Fibroblast of lung (primary cell): ENCODE data around the gene DNAJB1. TPM values are rescaled to one million over a fixed set of nuclear protein-coding genes. Genes with fewer than 3 reads are reported as not detected.

Experiments used
- DNase-seq, 2 donors: peaks; one replicate each; pipeline versions ENCODE4 v3.0.0 to v3.0.0-alpha.2; 2010; ENCODE audit warnings: low read depth in 2 of 2
- H2AFZ ChIP-seq: 2 replicates; pipeline ENCODE4 v1.5.1; 2012; ENCODE audit warnings: low read length, control low read depth, inconsistent platforms
- H3K27ac ChIP-seq: 2 replicates; pipeline ENCODE4 v1.5.1; 2011; ENCODE audit warnings: low read length, control low read depth; ENCODE audit not compliant: insufficient read depth
- H3K27me3 ChIP-seq: 2 replicates; pipeline ENCODE4 v1.5.1; 2011; ENCODE audit warnings: mild to moderate bottlenecking, low read length; ENCODE audit not compliant: control insufficient read depth, insufficient read depth
- H3K36me3 ChIP-seq: 2 replicates; pipeline ENCODE4 v1.5.1; 2011; ENCODE audit warnings: low read length; ENCODE audit not compliant: control insufficient read depth, insufficient read depth
- H3K4me1 ChIP-seq: 2 replicates; pipeline ENCODE4 v1.5.1; 2011; ENCODE audit warnings: low read length; ENCODE audit not compliant: control insufficient read depth, insufficient read depth; ENCODE audit errors: extremely low read depth
- H3K4me2 ChIP-seq: 2 replicates; pipeline ENCODE4 v1.5.1; 2011; ENCODE audit warnings: low read length, control low read depth; ENCODE audit not compliant: insufficient read depth; ENCODE audit errors: extremely low read depth
- H3K4me3 ChIP-seq, 4 experiments: fragments of 200-600 bp in 1 of 4; sonication (generic) in 1 of 4; replicated peaks in 1 of 4; 2 replicates each; pipeline ENCODE4 v1.5.1; 2011 to 2016; ENCODE audit warnings: low read length in 4 of 4, low read depth in 3 of 4, mild to moderate bottlenecking in 3 of 4, control low read depth in 2 of 4, inconsistent platforms in 1 of 4, mixed read lengths in 1 of 4; ENCODE audit not compliant: insufficient read depth in 1 of 4; ENCODE audit errors: control extremely low read depth in 1 of 4
- H3K79me2 ChIP-seq: 2 replicates; pipeline ENCODE4 v1.5.1; 2012; ENCODE audit warnings: mild to moderate bottlenecking, low read length, inconsistent platforms; ENCODE audit not compliant: control insufficient read depth, insufficient read depth
- H3K9ac ChIP-seq: 2 replicates; pipeline ENCODE4 v1.5.1; 2011; ENCODE audit warnings: mild to moderate bottlenecking, low read length, control low read depth; ENCODE audit not compliant: insufficient read depth
- H3K9me3 ChIP-seq: 2 replicates; pipeline ENCODE4 v1.5.1; 2012; ENCODE audit warnings: low read depth, low read length; ENCODE audit not compliant: control insufficient read depth, insufficient read depth
- H4K20me1 ChIP-seq: 2 replicates; pipeline ENCODE4 v1.5.1; 2011; ENCODE audit warnings: low read length; ENCODE audit not compliant: control insufficient read depth, insufficient read depth; ENCODE audit errors: extremely low read depth
- CTCF ChIP-seq, 2 donors: IDR thresholded peaks in 1 of 2; conservative IDR thresholded peaks in 1 of 2; 1 replicate in 1 of 2; 2 replicates in 1 of 2; pipeline ENCODE4 v1.5.1; 2011 to 2012; ENCODE audit warnings: low read length in 2 of 2, control low read depth in 1 of 2, inconsistent platforms in 1 of 2, low read depth in 1 of 2, mild to moderate bottlenecking in 1 of 2
- EZH2 ChIP-seq: IDR thresholded peaks from 2 replicates; pipeline ENCODE4 v1.5.1; 2012; ENCODE audit warnings: low read length, control low read depth, mild to moderate bottlenecking; ENCODE audit errors: missing control alignments
- polyA plus RNA-seq, 2 donors: library from polyadenylated mRNA; depleted of rRNA in 1 of 2; stranded (reverse) in 1 of 2; unstranded in 1 of 2; fragments of >200 nt; gene quantifications; 2 replicates each; pipeline ENCODE4 v1.2.1, GENCODE V29; 2011 to 2012; ENCODE audit warnings: missing spikeins in 1 of 2
- total RNA-seq: library from RNA; depleted of rRNA; stranded (reverse); fragments of >200 nt; gene quantifications from 2 replicates; pipeline ENCODE4 v1.2.1, GENCODE V29; 2014

DNAJB1 gene
- total and polyA plus RNA-seq, 2 donors (not counting 1 experiment from before 2014, with no cell fraction given), result 87.3 to 87.7 TPM

GRCh38 chr19:14482172-14482941 is 35.8 kb downstream of the DNAJB1 start:
- no peak overlapping the region for H3K9ac ChIP-seq
- no peak overlapping the region for H3K27ac ChIP-seq
- TF ChIP-seq EZH2 (no peak), CTCF (conservative IDR thresholded peaks at IDR 0.05 in 1 of 2, IDR thresholded peaks at IDR 0.05 in 1 of 2; ENCODE audit: low read depth in 1 of 2, low read length in 2 of 2) (no peak)
- no peak overlapping the region for H3K4me3 ChIP-seq
- H3K79me2 ChIP-seq, result peaks cover 4% of the 10 kb centered on the region
- H3K9me3 ChIP-seq, result no peaks in the 10 kb centered on the region
- no peak for DNase-seq
- H2AFZ ChIP-seq, result no peak overlapping the region
- H3K4me1 ChIP-seq, result peaks cover 4% of the 10 kb centered on the region
- H3K27me3 ChIP-seq, result no peaks in the 10 kb centered on the region
- H4K20me1 ChIP-seq, result no peaks in the 10 kb centered on the region
- peaks cover 21% of the 10 kb centered on the region for H3K36me3 ChIP-seq
- H3K4me2 ChIP-seq, result no peak overlapping the region

DNA sequence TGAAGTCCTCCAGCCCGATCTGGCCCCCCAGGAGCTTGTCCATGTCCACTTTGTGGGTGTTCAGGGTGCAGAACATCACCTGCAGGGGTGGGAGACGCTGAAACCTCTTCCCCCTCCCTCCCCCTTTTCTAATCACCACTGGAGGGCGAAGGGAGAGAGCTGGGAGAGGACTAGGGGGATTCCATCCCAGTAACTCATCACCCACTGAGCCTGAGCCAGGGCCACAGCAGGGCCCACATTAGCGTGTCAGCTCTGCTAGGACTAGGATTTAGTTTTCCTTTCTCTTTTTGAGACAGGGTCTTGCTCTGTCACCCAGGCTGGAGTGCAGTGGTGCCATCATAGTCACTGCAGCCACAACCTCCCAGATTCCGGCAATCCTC is 37.5 kb downstream of the DNAJB1 start:
- H4K20me1 ChIP-seq, result no peaks in the 10 kb centered on the region
- no peak overlapping the region for H3K4me2 ChIP-seq
- H3K9me3 ChIP-seq, result no peaks in the 10 kb centered on the region
- TF ChIP-seq CTCF (conservative IDR thresholded peaks at IDR 0.05 in 1 of 2, IDR thresholded peaks at IDR 0.05 in 1 of 2; ENCODE audit: low read depth in 1 of 2, low read length in 2 of 2) (no peak), EZH2 (no peak)
- H3K4me3 ChIP-seq, result no peak overlapping the region
- peak overlapping the region; percentile 27 for H3K27ac ChIP-seq
- H3K36me3 ChIP-seq, result peaks cover 19% of the 10 kb centered on the region
- peaks cover 19% of the 10 kb centered on the region for H3K4me1 ChIP-seq
- no peak overlapping the region for H2AFZ ChIP-seq
- no peak overlapping the region for H3K9ac ChIP-seq
- H3K79me2 ChIP-seq, result no peaks in the 10 kb centered on the region
- DNase-seq, result peak; percentile 26 to 71
- H3K27me3 ChIP-seq, result no peaks in the 10 kb centered on the region

GRCh38 chr19:14479975-14480699 is 38.1 kb downstream of the DNAJB1 start:
- Histone ChIP-seq H4K20me1 (no peaks in the 10 kb centered on the region), H3K27ac (peak overlapping the region; percentile 27), H3K27me3 (no peaks in the 10 kb centered on the region), H3K79me2 (no peaks in the 10 kb centered on the region), H3K4me3 (no peak overlapping the region), H3K36me3 (peaks cover 19% of the 10 kb centered on the region), H3K9me3 (no peaks in the 10 kb centered on the region), H3K4me1 (peaks cover 19% of the 10 kb centered on the region), H2AFZ (no peak overlapping the region), H3K4me2 (no peak overlapping the region), H3K9ac (no peak overlapping the region)
- peak; percentile 22 to 32 for DNase-seq
- TF ChIP-seq EZH2 (no peak), CTCF (conservative IDR thresholded peaks at IDR 0.05 in 1 of 2, IDR thresholded peaks at IDR 0.05 in 1 of 2; ENCODE audit: low read depth in 1 of 2, low read length in 2 of 2) (peak; percentile 65 to 76)
